Stomach (tissue), 9 donors: ENCODE results near the gene IGIP. TPM values are rescaled to one million over a fixed set of nuclear protein-coding genes. Genes with fewer than 3 reads are reported as not detected.

Source experiments
- DNase-seq, 2 donors: peaks; one replicate each; pipeline versions ENCODE4 v3.0.0 to v3.0.0-alpha.2; 2013 to 2019
- H3K27ac ChIP-seq, 5 donors: fragments of 200-600 bp in 4 of 5; sonication (generic) in 4 of 5; one replicate each; pipeline ENCODE4 v1.5.1; 2013 to 2019; ENCODE audit warnings: mild to moderate bottlenecking in 1 of 5, moderate library complexity in 1 of 5
- H3K27me3 ChIP-seq, 3 donors: fragments of 200-600 bp; sonication (generic); one replicate each; pipeline ENCODE4 v1.5.1; 2017 to 2019; ENCODE audit warnings: mixed run types in 1 of 3
- H3K36me3 ChIP-seq, 4 donors: fragments of 200-600 bp; sonication (generic); 1 replicate in 3 of 4; 2 replicates in 1 of 4; pipeline ENCODE4 v1.5.1; 2016 to 2019
- H3K4me1 ChIP-seq, 4 donors: fragments of 200-600 bp; sonication (generic); one replicate each; pipeline ENCODE4 v1.5.1; 2016 to 2019
- H3K4me3 ChIP-seq, 4 donors: fragments of 200-600 bp; sonication (generic) in 3 of 4; one replicate each; pipeline ENCODE4 v1.5.1; 2016 to 2019; ENCODE audit warnings: mild to moderate bottlenecking in 1 of 4
- H3K9me3 ChIP-seq, 4 donors: fragments of 200-600 bp; sonication (generic); one replicate each; pipeline ENCODE4 v1.5.1; 2016 to 2019
- CTCF ChIP-seq, 7 experiments: fragments of 450-650 bp in 4 of 7; fragments of 200-600 bp in 3 of 7; sonication (generic) in 3 of 7; IDR thresholded peaks; one replicate each; pipeline ENCODE4 v1.5.1; 2016 to 2019; ENCODE audit warnings: antibody characterized with exemption in 7 of 7, control low read depth in 2 of 7, mild to moderate bottlenecking in 1 of 7
- EP300 ChIP-seq: sonication (generic); formaldehyde crosslinking; IDR thresholded peaks from one replicate; pipeline ENCODE4 v1.6.1; 2017; ENCODE audit warnings: antibody characterized with exemption
- POLR2A ChIP-seq, 4 donors: fragments of 450-650 bp; IDR thresholded peaks; one replicate each; pipeline ENCODE4 v1.6.1; 2016; ENCODE audit warnings: antibody characterized with exemption in 4 of 4, control low read depth in 2 of 4, mild to moderate bottlenecking in 1 of 4, moderate library complexity in 1 of 4
- POLR2AphosphoS5 ChIP-seq, 3 donors: sonication (generic); formaldehyde crosslinking; IDR thresholded peaks; one replicate each; pipeline ENCODE4 v1.6.1; 2016; ENCODE audit warnings: antibody characterized with exemption in 3 of 3
- WGBS, 5 donors: extraction: QIAGEN DNeasy Blood & Tissue Kit in 3 of 5; methylation state at CpG; one replicate each; pipeline versions ENCODE4 v1.1.5 to v1.1.7; 2013 to 2018; 5-methylcytosine and 5-hydroxymethylcytosine counted together
- intact Hi-C: fragments of 100-400 bp; cut with DNase I; formaldehyde crosslinking; loops from one replicate; pipeline ENCODE4 v1.15.1; 2023; ENCODE audit warnings: low total_unique reads
- polyA plus RNA-seq, 3 donors: library from polyadenylated mRNA; stranded (reverse); fragments of 200-250 nt; gene quantifications; one replicate each; pipeline ENCODE4 v1.2.3, GENCODE V29; 2013
- total RNA-seq, 5 donors: library from RNA; depleted of rRNA; stranded (reverse); fragments of >200 nt; gene quantifications; one replicate each; pipeline versions ENCODE4 v1.1.0 to v1.2.3, GENCODE V29; 2014 to 2016
- donor health status: healthy with polysubstance abuse.
- donor health status: Bipolar disorder and iron deficiency.
- donor health status: healthy.

The IGIP gene
- total and polyA plus RNA-seq, 8 donors, result 1.8 to 29.5 (median 6.4) TPM

GRCh38 chr5:140131967-140132409, 6.3 kb downstream of the IGIP start:
- no peaks in the 10 kb centered on the region for H3K9me3 ChIP-seq
- H3K4me3 ChIP-seq, result no peak overlapping the region
- WGBS, 5 donors, result 47 to 58% (median 54%) methylated on average over 3 of the region's 3 CpGs
- H3K27ac ChIP-seq, result no peak overlapping the region
- TF ChIP-seq EP300 (no peak), POLR2AphosphoS5 (IDR thresholded peaks at IDR 0.05) (no peak)
- DNase-seq, result peak in 1 of 2 donors; percentile 39
- intact Hi-C loops, result no loop called here
- no peaks in the 10 kb centered on the region for H3K36me3 ChIP-seq
- H3K4me1 ChIP-seq, result peaks cover 6 to 29% (median 23%) of the 10 kb centered on the region in 4 donors
- no peaks in the 10 kb centered on the region for H3K27me3 ChIP-seq

- Histone ChIP-seq H3K4me1 (peaks cover 6 to 22% (median 16%) of the 10 kb centered on the region in 4 donors), H3K27me3 (no peaks in the 10 kb centered on the region), H3K36me3 (no peaks in the 10 kb centered on the region), H3K27ac (no peak overlapping the region), H3K9me3 (no peaks in the 10 kb centered on the region), H3K4me3 (no peak overlapping the region)
- DNase-seq, result no peak
- intact Hi-C loops, result no loop called here
- 86 to 93% (median 90%) methylated on average over 4 of the region's 4 CpGs for whole genome bisulfite sequencing, 5 donors
- TF ChIP-seq POLR2A (IDR thresholded peaks at IDR 0.05) (no peak), EP300 (no peak), CTCF (IDR thresholded peaks at IDR 0.05) (no peak), POLR2AphosphoS5 (IDR thresholded peaks at IDR 0.05) (no peak)
These were observed 7.9 kb downstream of the IGIP start for GRCh38 chr5:140133514-140134167.

- Histone ChIP-seq H3K4me3 (no peak overlapping the region), H3K4me1 (peaks cover 6 to 22% (median 16%) of the 10 kb centered on the region in 4 donors), H3K27me3 (no peaks in the 10 kb centered on the region), H3K27ac (no peak overlapping the region), H3K36me3 (no peaks in the 10 kb centered on the region), H3K9me3 (no peaks in the 10 kb centered on the region)
- no peak for TF ChIP-seq POLR2A (IDR thresholded peaks at IDR 0.05)
- TF ChIP-seq POLR2AphosphoS5 (IDR thresholded peaks at IDR 0.05), result no peak
- TF ChIP-seq EP300, result no peak
- TF ChIP-seq CTCF (IDR thresholded peaks at IDR 0.05), result no peak
- 92 to 96% (median 93%) methylated on average over 2 of the region's 2 CpGs for WGBS, 5 donors
- no peak for DNase-seq
- intact Hi-C loops, result no loop called here
These were observed 8.7 kb downstream of the IGIP start for GRCh38 chr5:140134277-140134935.

- H3K9me3 ChIP-seq, result no peaks in the 10 kb centered on the region
- no peaks in the 10 kb centered on the region for H3K27me3 ChIP-seq
- intact Hi-C loops, result no loop called here
- H3K36me3 ChIP-seq, result no peaks in the 10 kb centered on the region
- DNase-seq, result no peak
- no peak for TF ChIP-seq EP300
- no peak for TF ChIP-seq POLR2A (IDR thresholded peaks at IDR 0.05)
- TF ChIP-seq CTCF (IDR thresholded peaks at IDR 0.05), result no peak
- TF ChIP-seq POLR2AphosphoS5 (IDR thresholded peaks at IDR 0.05), result no peak
- no peak overlapping the region for H3K27ac ChIP-seq
- H3K4me3 ChIP-seq, result no peak overlapping the region
- peaks cover 6 to 27% (median 18%) of the 10 kb centered on the region in 4 donors for H3K4me1 ChIP-seq
These were observed 9.4 kb downstream of the IGIP start for GRCh38 chr5:140135127-140135526.

- Histone ChIP-seq H3K4me1 (peaks cover 19 to 30% (median 23%) of the 10 kb centered on the region in 4 donors), H3K4me3 (no peak overlapping the region), H3K27ac (no peak overlapping the region), H3K27me3 (no peaks in the 10 kb centered on the region), H3K9me3 (no peaks in the 10 kb centered on the region), H3K36me3 (no peaks in the 10 kb centered on the region)
- DNase-seq, result no peak
- TF ChIP-seq POLR2AphosphoS5 (IDR thresholded peaks at IDR 0.05) (no peak), EP300 (no peak), CTCF (IDR thresholded peaks at IDR 0.05) (no peak), POLR2A (IDR thresholded peaks at IDR 0.05) (no peak)
- WGBS, 5 donors, result 93 to 100% (median 97%) methylated on average over 1 of the region's 1 CpG
- intact Hi-C loops, result no loop called here
These were observed 10.9 kb downstream of the IGIP start for GRCh38 chr5:140136624-140137023.
